Activated T-helper 9 cell treated with anti-CD3 and anti-CD28 coated beads, Interleukin-2, amount 50 U/mL, for 16 hours (primary cell): ENCODE results near the gene OR8G1.
"Not testable (repeated sequence)": the region's sequence is repeated elsewhere in the genome, so short reads cannot be mapped to it uniquely, and the experiment has no call there.

Experiments
- DNase-seq: peaks from one replicate; pipeline ENCODE4 v3.0.0-alpha.2; 2020; ENCODE audit warnings: low read depth

Gene OR8G1

GRCh38 chr11:124238512-124238911 lies 2.4 kb upstream of the OR8G1 start:
- DNase-seq = no peak

- DNase-seq = not testable (repeated sequence)
Observed at GRCh38 chr11:124249869-124250268, 9.0 kb downstream of the OR8G1 start.

- DNase-seq = no peak
Observed at GRCh38 chr11:124256076-124256475, 15.2 kb downstream of the OR8G1 start, which contains the start of gene OR8G5. OR8G5 (plus strand) TSS chr11:124256376; CDS start chr11:124264932, 8,556 bp downstream.

GRCh38 chr11:124265041-124265440 lies 24.1 kb downstream of the OR8G1 start:
- not testable (repeated sequence) for DNase-seq

GRCh38 chr11:124270886-124271285 lies 30.0 kb downstream of the OR8G1 start:
- not testable (repeated sequence) for DNase-seq

- no peak for DNase-seq
Observed at GRCh38 chr11:124274000-124274399, 33.1 kb downstream of the OR8G1 start.

- DNase-seq = no peak
Observed at GRCh38 chr11:124276081-124276480, 35.2 kb downstream of the OR8G1 start.

GRCh38 chr11:124277207-124277606 lies 36.3 kb downstream of the OR8G1 start:
- no peak for DNase-seq

- DNase-seq = no peak
Observed at GRCh38 chr11:124277804-124278203, 36.9 kb downstream of the OR8G1 start.

- DNase-seq = no peak
Observed at GRCh38 chr11:124278261-124278660, 37.4 kb downstream of the OR8G1 start.

- DNase-seq = no peak
Observed at GRCh38 chr11:124285610-124286344, 44.9 kb downstream of the OR8G1 start.

- DNase-seq = no peak
Observed at GRCh38 chr11:124294687-124295086, 53.8 kb downstream of the OR8G1 start.

GRCh38 chr11:124296016-124296415 lies 55.1 kb downstream of the OR8G1 start:
- DNase-seq = no peak

GRCh38 chr11:124297921-124298320 lies 57.0 kb downstream of the OR8G1 start:
- DNase-seq = no peak

GRCh38 chr11:124301548-124301947 lies 60.7 kb downstream of the OR8G1 start:
- DNase-seq = no peak

- no peak for DNase-seq
Observed at GRCh38 chr11:124302347-124303125, 61.6 kb downstream of the OR8G1 start.
